ENCODE results near the gene FIGNL1. TPM values are rescaled to one million over a fixed set of nuclear protein-coding genes. Genes with fewer than 3 reads are reported as not detected.

The FIGNL1 gene
- polyA plus RNA-seq, 2 donors: 7.7 to 10.7 TPM

Other genes starting within 250 kb of the FIGNL1 start
- gene IKZF1, start 145.6 kb downstream of the FIGNL1 start, polyA plus RNA-seq: 1 to 10 TPM; 1.0 to 1.1 TPM
- gene DDC, start 115.1 kb upstream of the FIGNL1 start, polyA plus RNA-seq: under 1 TPM; 0.18 to 0.37 TPM